HCT116 (cell line): Measurements from ENCODE around the gene WDR93. TPM values are rescaled to one million over a fixed set of nuclear protein-coding genes. Genes with fewer than 3 reads are reported as not detected.
"Not testable (repeated sequence)": the region's sequence is repeated elsewhere in the genome, so short reads cannot be mapped to it uniquely, and the experiment has no call there.

Experiments
- ATAC-seq: fragments of 200-7000 bp; cut with Tn5 transposase; 2 replicates; pipeline ENCODE4 v1.9.1; 2020; ENCODE audit warnings: mild to moderate bottlenecking, moderate library complexity
- BruUV-seq: library from RNA; stranded (reverse); fragments of 400-500 nt; replicated peaks from 2 replicates; lab custom pipeline; 2021; lab: Mats Ljungman, UMichigan
- CTCF ChIA-PET: fragments of 300-600 bp; sonication (Branson Sonifier 250); formaldehyde crosslinking; loops from one replicate; lab custom pipeline; 2021; ENCODE audit warnings: antibody characterized with exemption; lab: Charles Lee
- POLR2A ChIA-PET: fragments of 300-600, 350-600 bp; sonication (Branson Sonifier 250); formaldehyde crosslinking; loops from one replicate; lab custom pipeline; 2021; ENCODE audit warnings: antibody characterized with exemption; lab: Charles Lee
- RAD21 ChIA-PET, 2 experiments: fragments of 300-600 bp; sonication (Branson Sonifier 250); formaldehyde crosslinking; loops; one replicate each; lab custom pipeline; 2023; ENCODE audit warnings: low total read pairs in 2 of 2; ENCODE audit not compliant: uncharacterized antibody in 2 of 2, unreplicated experiment in 2 of 2, low non-redundant PET in 1 of 2; lab: Charles Lee
- DNase-seq: peaks from one replicate; pipeline ENCODE4 v3.0.0-alpha.2; 2010; ENCODE audit warnings: low read depth, low spot score
- H2AFZ ChIP-seq: fragments of 200-600 bp; shearing (Covaris generic), sonication (generic); 2 replicates; pipeline ENCODE4 v1.6.1; 2017; ENCODE audit warnings: low read depth, mixed run types, mixed read lengths, antibody characterized with exemption, low read length; ENCODE audit not compliant: poor library complexity, severe bottlenecking
- H3K27ac ChIP-seq: 2 replicates; pipeline ENCODE4 v1.5.1; 2012; ENCODE audit warnings: low read depth, low read length
- H3K27me3 ChIP-seq: fragments of 200-600 bp; sonication (generic); 2 replicates; pipeline ENCODE4 v1.6.1; 2016; ENCODE audit warnings: mixed run types, low read length, mixed read lengths; ENCODE audit not compliant: insufficient read depth
- H3K36me3 ChIP-seq, 2 experiments: fragments of 200-500 bp in 1 of 2; fragments of 200-600 bp in 1 of 2; sonication (Bioruptor generic) in 1 of 2; sonication (generic) in 1 of 2; 2 replicates each; pipeline versions ENCODE4 v1.5.1 to v1.6.1; 2014 to 2016; ENCODE audit warnings: low read length in 2 of 2, inconsistent platforms in 1 of 2, mixed read lengths in 1 of 2, mixed run types in 1 of 2; ENCODE audit not compliant: insufficient read depth in 2 of 2, control insufficient read depth in 1 of 2
- H3K4me1 ChIP-seq, 2 experiments: fragments of 200-600 bp in 1 of 2; sonication (generic) in 1 of 2; 2 replicates each; pipeline versions ENCODE4 v1.5.1 to v1.6.1; 2012 to 2017; ENCODE audit warnings: low read length in 2 of 2, inconsistent platforms in 1 of 2, mild to moderate bottlenecking in 1 of 2, mixed read lengths in 1 of 2, mixed run types in 1 of 2, moderate library complexity in 1 of 2; ENCODE audit not compliant: insufficient read depth in 2 of 2, control insufficient read depth in 1 of 2
- H3K4me2 ChIP-seq: fragments of 200-600 bp; sonication (generic); 2 replicates; pipeline ENCODE4 v1.6.1; 2017; ENCODE audit warnings: mixed run types, low read length, mixed read lengths
- H3K4me3 ChIP-seq, 2 experiments: fragments of 200-600 bp in 1 of 2; sonication (generic) in 1 of 2; replicated peaks in 1 of 2; 2 replicates each; pipeline ENCODE4 v1.5.1; 2011 to 2016; ENCODE audit warnings: low read length in 2 of 2, control low read depth in 1 of 2, low read depth in 1 of 2, mild to moderate bottlenecking in 1 of 2, mixed read lengths in 1 of 2, mixed run types in 1 of 2
- H3K79me2 ChIP-seq: fragments of 200-600 bp; sonication (generic); 2 replicates; pipeline ENCODE4 v1.6.1; 2017; ENCODE audit warnings: mild to moderate bottlenecking, mixed run types, low read length, moderate library complexity, mixed read lengths; ENCODE audit not compliant: insufficient read depth
- H3K9ac ChIP-seq: fragments of 200-600 bp; sonication (generic); 2 replicates; pipeline ENCODE4 v1.6.1; 2016; ENCODE audit warnings: low read length, mixed read lengths
- H3K9me2 ChIP-seq: fragments of 200-600 bp; sonication (generic), shearing (Covaris generic); 2 replicates; pipeline ENCODE4 v1.6.1; 2017; ENCODE audit warnings: mixed run types, mild to moderate bottlenecking, moderate library complexity; ENCODE audit not compliant: insufficient read depth
- H3K9me3 ChIP-seq, 2 experiments: fragments of 200-500 bp in 1 of 2; fragments of 200-600 bp in 1 of 2; sonication (Bioruptor generic) in 1 of 2; sonication (generic) in 1 of 2; 2 replicates each; pipeline ENCODE4 v1.6.1; 2014 to 2017; ENCODE audit warnings: low read length in 2 of 2, mixed read lengths in 2 of 2, inconsistent platforms in 1 of 2, low read depth in 1 of 2, mild to moderate bottlenecking in 1 of 2, mixed run types in 1 of 2, moderate library complexity in 1 of 2; ENCODE audit not compliant: control insufficient read depth in 1 of 2, insufficient read depth in 1 of 2
- H4K20me1 ChIP-seq: fragments of 200-600 bp; sonication (generic), shearing (Covaris generic); 2 replicates; pipeline ENCODE4 v1.6.1; 2017; ENCODE audit warnings: mixed run types, mild to moderate bottlenecking, moderate library complexity; ENCODE audit not compliant: insufficient read depth
- ATF3 ChIP-seq: IDR thresholded peaks from 2 replicates; pipeline ENCODE4 v1.6.1; 2012
- CEBPB ChIP-seq: IDR thresholded peaks from 2 replicates; pipeline ENCODE4 v1.6.1; 2012; ENCODE audit warnings: low read depth
- CTCF ChIP-seq, 3 experiments: fragments of 200-600 bp in 1 of 3; sonication (generic) in 1 of 3; IDR thresholded peaks in 2 of 3; conservative IDR thresholded peaks in 1 of 3; 2 replicates each; pipeline ENCODE4 v1.5.1; 2012 to 2017; ENCODE audit warnings: low read depth in 2 of 3, low read length in 2 of 3, antibody characterized with exemption in 1 of 3, borderline replicate concordance in 1 of 3, control low read depth in 1 of 3, mild to moderate bottlenecking in 1 of 3, mixed read lengths in 1 of 3, mixed run types in 1 of 3, moderate library complexity in 1 of 3; ENCODE audit not compliant: insufficient read depth in 1 of 3
- EZH2 ChIP-seq: fragments of 200-600 bp; sonication (generic); IDR thresholded peaks from 2 replicates; pipeline ENCODE4 v1.6.1; 2017; ENCODE audit warnings: antibody characterized with exemption, mixed run types
- EZH2phosphoT487 ChIP-seq: fragments of 200-600 bp; IDR thresholded peaks from 2 replicates; pipeline ENCODE4 v1.6.1; 2018; ENCODE audit warnings: antibody characterized with exemption, borderline replicate concordance
- FOSL1 ChIP-seq: IDR thresholded peaks from 2 replicates; pipeline ENCODE4 v1.6.1; 2012; ENCODE audit warnings: low read depth
- SIN3A ChIP-seq: IDR thresholded peaks from 2 replicates; pipeline ENCODE4 v1.6.1; 2012; ENCODE audit warnings: low read depth
- SP1 ChIP-seq: IDR thresholded peaks from 2 replicates; pipeline ENCODE4 v1.6.1; 2012; ENCODE audit warnings: low read depth
- SRF ChIP-seq: IDR thresholded peaks from 2 replicates; pipeline ENCODE4 v1.6.1; 2012; ENCODE audit warnings: low read depth
- TCF7L2 ChIP-seq: IDR thresholded peaks from 2 replicates; pipeline ENCODE4 v1.7.0; 2011; ENCODE audit warnings: borderline replicate concordance, inconsistent platforms; ENCODE audit not compliant: insufficient read depth, insufficient read length; ENCODE audit errors: extremely low read depth
- ZBTB33 ChIP-seq: IDR thresholded peaks from 2 replicates; pipeline ENCODE4 v1.6.1; 2011; ENCODE audit warnings: mild to moderate bottlenecking, low read length, moderate library complexity; ENCODE audit not compliant: insufficient replicate concordance; ENCODE audit errors: extremely low read depth
- ZNF274 ChIP-seq: fragments of 200-500 bp; sonication (Bioruptor generic); IDR thresholded peaks from 2 replicates; pipeline ENCODE4 v1.6.1; 2014; ENCODE audit warnings: mild to moderate bottlenecking, low read depth, low read length, inconsistent platforms
- intact Hi-C: fragments of 100-400 bp; cut with micrococcal nuclease; formaldehyde crosslinking; loops from 2 replicates; pipeline ENCODE4 v1.10.0; 2022
- total RNA-seq: library from RNA; stranded (reverse); gene quantifications from one replicate; pipeline ENCODE4 v1.2.1, GENCODE V29; 2021; ENCODE audit not compliant: unreplicated experiment
- TF ChIP-seq, protein P1 (sequence below): IDR thresholded peaks from 2 replicates; pipeline ENCODE4 v1.6.1; 2012

The WDR93 gene
- total RNA-seq, 1 experiment from 2014 or later = 0.42 TPM

DNA sequence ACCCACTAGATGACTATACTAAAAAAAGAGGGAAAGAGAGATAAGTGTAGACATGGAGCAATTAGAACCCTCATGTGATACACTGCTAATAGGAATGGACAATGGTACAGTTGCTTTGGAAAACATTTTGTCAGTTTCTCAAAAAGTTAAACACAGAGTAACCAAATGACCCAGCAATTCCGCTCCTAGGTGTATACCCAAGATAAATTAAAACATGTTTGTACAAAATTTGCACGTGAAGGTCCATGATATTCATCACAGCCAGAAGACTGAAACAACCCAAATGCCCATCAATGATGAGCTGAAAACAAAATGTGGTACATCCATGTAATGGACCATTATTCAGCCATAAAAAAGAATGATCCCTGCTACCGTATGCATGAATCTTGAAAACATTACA, 97.3 kb downstream of the WDR93 start:
- H3K4me3 ChIP-seq = no peak overlapping the region
- H3K9me2 ChIP-seq = no peaks in the 10 kb centered on the region
- no peak overlapping the region for H3K9ac ChIP-seq
- no peak for DNase-seq
- ChIA-PET RAD21 (no interaction called here), POLR2A (no interaction called here), CTCF (no interaction called here)
- TF ChIP-seq CEBPB (no peak), ZBTB33 (no peak), ZNF274 (no peak), FOSL1 (no peak), EZH2 (no peak), CTCF (IDR thresholded peaks at IDR 0.05 in 2 of 3, conservative IDR thresholded peaks at IDR 0.05 in 1 of 3; ENCODE audit: borderline replicate concordance in 1 of 3, insufficient read depth in 1 of 3, low read depth in 2 of 3, low read length in 2 of 3) (no peak), SP1 (no peak), EZH2phosphoT487 (no peak), ATF3 (no peak), SRF (no peak), SIN3A (no peak), TCF7L2 (no peak)
- TF ChIP-seq, protein P1, sequence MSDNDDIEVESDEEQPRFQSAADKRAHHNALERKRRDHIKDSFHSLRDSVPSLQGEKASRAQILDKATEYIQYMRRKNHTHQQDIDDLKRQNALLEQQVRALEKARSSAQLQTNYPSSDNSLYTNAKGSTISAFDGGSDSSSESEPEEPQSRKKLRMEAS = no peak
- H2AFZ ChIP-seq = no peak overlapping the region
- H3K27ac ChIP-seq = no peak overlapping the region
- H3K27me3 ChIP-seq = no peaks in the 10 kb centered on the region
- H3K4me2 ChIP-seq = no peak overlapping the region
- ATAC-seq = no peak
- peaks cover 3 to 30% of the 10 kb centered on the region in 2 experiments; a peak in 1 of 4 replicates for H3K4me1 ChIP-seq
- H4K20me1 ChIP-seq = no peaks in the 10 kb centered on the region
- no peaks in the 10 kb centered on the region for H3K36me3 ChIP-seq
- no TSS peak for BruUV-seq
- no peaks in the 10 kb centered on the region for H3K79me2 ChIP-seq
- intact Hi-C loops = no loop called here
- H3K9me3 ChIP-seq = no peaks in the 10 kb centered on the region

DNA sequence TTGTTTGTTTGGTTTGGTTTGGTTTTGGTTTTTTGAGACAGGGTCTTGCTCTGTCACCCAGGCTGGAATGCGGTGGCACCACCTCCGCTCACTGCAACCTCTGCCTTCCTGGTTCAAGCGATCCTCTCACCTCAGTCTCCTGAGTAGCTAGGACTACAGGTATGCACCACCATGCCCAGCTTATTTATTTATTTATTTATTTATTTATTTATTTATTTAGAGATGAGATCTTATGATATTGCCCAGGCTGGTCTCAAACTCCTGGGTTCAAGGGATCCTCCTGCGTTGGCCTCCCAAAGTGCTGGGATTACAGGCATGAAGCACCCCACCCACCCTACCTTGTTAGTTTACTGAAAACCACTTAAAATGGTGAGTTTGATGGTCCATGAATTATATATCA, 98.0 kb downstream of the WDR93 start:
- BruUV-seq, POLR2A ChIA-PET, H3K9ac ChIP-seq, intact Hi-C loops, ATAC-seq, H3K4me3 ChIP-seq, RAD21 ChIA-PET, H3K9me3 ChIP-seq, H4K20me1 ChIP-seq, H3K9me2 ChIP-seq, H3K27ac ChIP-seq, H2AFZ ChIP-seq, CTCF ChIA-PET, H3K27me3 ChIP-seq, H3K36me3 ChIP-seq, H3K4me2 ChIP-seq, DNase-seq, H3K79me2 ChIP-seq: not testable (repeated sequence)
- peaks cover 3 to 24% of the 10 kb centered on the region in 2 experiments; a peak in 1 of 4 replicates for H3K4me1 ChIP-seq
